Hepatocyte (in vitro differentiated cells): ENCODE results near the gene ANKRD13D. TPM values are rescaled to one million over a fixed set of nuclear protein-coding genes. Genes with fewer than 3 reads are reported as not detected.

Experiments used
- DNase-seq: peaks from one replicate; pipeline ENCODE4 v3.0.0-alpha.2; 2016; ENCODE audit warnings: low spot score
- H2AFZ ChIP-seq: fragments of 200-600 bp; sonication (generic); 2 replicates; pipeline ENCODE4 v1.6.0; 2016; ENCODE audit warnings: antibody characterized with exemption, mild to moderate bottlenecking
- H3K27ac ChIP-seq: fragments of 200-600 bp; sonication (generic); 2 replicates; pipeline ENCODE4 v1.5.1; 2016; ENCODE audit warnings: mild to moderate bottlenecking
- H3K27me3 ChIP-seq: fragments of 200-600 bp; sonication (generic); 2 replicates; pipeline ENCODE4 v1.6.1; 2016
- H3K36me3 ChIP-seq: fragments of 200-600 bp; sonication (generic); replicated peaks from 2 replicates; pipeline ENCODE4 v1.5.1; 2016; ENCODE audit warnings: low read depth; ENCODE audit not compliant: insufficient read depth
- H3K4me1 ChIP-seq: fragments of 200-600 bp; sonication (generic); 2 replicates; pipeline ENCODE4 v1.5.1; 2016; ENCODE audit warnings: mild to moderate bottlenecking, moderate library complexity; ENCODE audit not compliant: insufficient read depth
- H3K4me2 ChIP-seq: fragments of 200-600 bp; sonication (generic); 2 replicates; pipeline ENCODE4 v1.6.0; 2016
- H3K4me3 ChIP-seq: fragments of 200-600 bp; sonication (generic); 2 replicates; pipeline ENCODE4 v1.5.1; 2016; ENCODE audit warnings: mild to moderate bottlenecking
- H3K79me2 ChIP-seq: fragments of 200-600 bp; sonication (generic); 2 replicates; pipeline ENCODE4 v1.6.0; 2017; ENCODE audit warnings: mild to moderate bottlenecking
- H3K9me2 ChIP-seq: fragments of 200-600 bp; sonication (generic); replicated peaks from 2 replicates; pipeline ENCODE4 v1.6.0; 2017; ENCODE audit warnings: mild to moderate bottlenecking; ENCODE audit not compliant: insufficient read depth
- H3K9me3 ChIP-seq: fragments of 200-600 bp; sonication (generic); 2 replicates; pipeline ENCODE4 v1.5.1; 2016; ENCODE audit warnings: low read depth, mild to moderate bottlenecking
- H4K20me1 ChIP-seq: fragments of 200-600 bp; sonication (generic); 2 replicates; pipeline ENCODE4 v1.6.0; 2016; ENCODE audit warnings: mild to moderate bottlenecking; ENCODE audit not compliant: insufficient read depth, poor library complexity, severe bottlenecking
- CTCF ChIP-seq: fragments of 200-600 bp; sonication (generic); IDR thresholded peaks from 2 replicates; pipeline ENCODE4 v1.5.1; 2016; ENCODE audit warnings: antibody characterized with exemption, mild to moderate bottlenecking; ENCODE audit not compliant: poor library complexity
- EZH2 ChIP-seq: fragments of 200-600 bp; sonication (generic); IDR thresholded peaks from 2 replicates; pipeline ENCODE4 v1.6.1; 2016; ENCODE audit warnings: antibody characterized with exemption, mild to moderate bottlenecking, borderline replicate concordance
- EZH2phosphoT487 ChIP-seq: fragments of 200-600 bp; sonication (generic); IDR thresholded peaks from one replicate; pipeline ENCODE4 v1.6.1; 2018; ENCODE audit warnings: antibody characterized with exemption, mild to moderate bottlenecking, low read depth, moderate library complexity; ENCODE audit not compliant: unreplicated experiment, severe bottlenecking
- WGBS: methylation state at CpG from one replicate; pipeline ENCODE4 v1.1.6; 2016; ENCODE audit warnings: low lambda C conversion rate; ENCODE audit errors: missing lambda C conversion rate; 5-methylcytosine and 5-hydroxymethylcytosine counted together
- polyA plus RNA-seq: library from polyadenylated mRNA; unstranded; fragments of >200 nt; fragmentation: Nextera tagmentation; extraction: Ambion mirVana; gene quantifications from 2 replicates; pipeline ENCODE4 v1.2.1, GENCODE V29; 2016
- total RNA-seq: library from RNA; depleted of rRNA; stranded (reverse); fragments of >200 nt; gene quantifications from 2 replicates; pipeline ENCODE4 v1.2.3, GENCODE V29; 2014

The ANKRD13D gene
- total and polyA plus RNA-seq, 2 experiments from 2014 or later = 25.3 to 49.5 TPM

DNA sequence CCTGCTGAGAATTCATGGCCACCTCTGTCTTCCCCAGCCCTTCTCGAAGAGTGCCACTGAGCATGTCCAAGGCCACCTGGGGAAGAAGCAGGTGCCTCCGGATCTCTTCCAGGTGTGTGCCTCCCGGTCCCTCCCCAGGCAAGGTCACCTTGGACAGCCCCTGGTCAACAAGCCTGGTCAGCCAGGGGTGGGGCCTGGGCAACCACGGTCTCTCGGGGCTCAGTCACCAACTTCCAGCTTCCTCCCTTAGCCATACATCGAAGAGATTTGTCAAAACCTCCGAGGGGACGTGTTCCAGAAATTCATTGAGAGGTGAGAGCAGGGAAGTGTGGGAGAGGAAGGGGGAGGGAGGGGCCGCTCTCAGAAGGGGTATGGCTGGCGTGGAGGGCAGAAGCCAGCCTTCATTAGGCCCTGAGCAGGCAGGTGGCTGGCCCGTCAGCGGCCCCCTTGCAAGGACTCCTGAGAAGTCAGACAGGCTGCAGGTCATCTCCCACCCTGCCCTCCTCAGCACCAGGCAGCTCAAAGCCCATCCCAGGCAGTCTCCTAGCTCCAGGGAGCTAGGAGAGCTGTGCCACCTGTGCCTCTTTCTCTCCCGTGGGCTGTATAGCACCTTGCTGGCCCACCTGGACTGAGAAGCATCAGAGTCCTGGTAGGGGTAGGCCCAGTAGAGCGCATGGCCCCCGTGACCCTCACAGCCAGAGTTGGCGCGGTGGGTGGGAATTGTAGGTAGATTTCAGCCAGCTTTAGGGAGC is 9.3 kb upstream of the ANKRD13D start:
- no peak for TF ChIP-seq EZH2phosphoT487
- no peak for TF ChIP-seq EZH2
- TF ChIP-seq CTCF = no peak
- H4K20me1 ChIP-seq = peaks cover 8% of the 10 kb centered on the region
- no peak for DNase-seq
- H3K9me3 ChIP-seq = no peaks in the 10 kb centered on the region
- H3K9me2 ChIP-seq = no peaks in the 10 kb centered on the region
- no peak overlapping the region for H3K4me3 ChIP-seq
- H3K27ac ChIP-seq = no peak overlapping the region
- WGBS = 97% methylated on average over 15 of the region's 17 CpGs
- H3K36me3 ChIP-seq = no peaks in the 10 kb centered on the region
- no peaks in the 10 kb centered on the region for H3K27me3 ChIP-seq
- H3K79me2 ChIP-seq = peaks cover 31% of the 10 kb centered on the region
- no peak overlapping the region for H2AFZ ChIP-seq
- no peak overlapping the region for H3K4me2 ChIP-seq
- H3K4me1 ChIP-seq = no peaks in the 10 kb centered on the region

DNA sequence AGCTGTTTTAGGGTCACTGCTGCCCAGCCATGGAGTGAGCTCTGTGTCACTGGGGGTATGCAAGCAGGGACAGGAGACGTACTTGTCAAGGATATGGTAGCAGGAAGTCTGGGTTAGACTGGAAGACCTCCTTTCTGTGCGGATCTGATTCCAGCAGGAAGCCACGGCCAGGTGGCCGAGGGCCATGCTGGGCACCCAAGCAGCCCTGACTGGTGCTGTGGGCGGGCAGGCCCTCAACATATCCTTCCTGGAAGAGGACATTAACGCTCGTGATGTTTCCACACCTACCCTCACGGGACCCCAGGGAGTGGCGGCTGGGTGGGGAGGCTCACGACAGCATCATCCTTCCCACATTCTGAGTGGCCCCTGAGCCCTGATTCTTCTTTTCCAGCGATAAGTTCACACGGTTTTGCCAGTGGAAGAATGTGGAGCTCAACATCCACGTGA is 8.7 kb upstream of the ANKRD13D start:
- no peak overlapping the region for H3K27ac ChIP-seq
- no peak overlapping the region for H3K4me2 ChIP-seq
- peaks cover 25% of the 10 kb centered on the region for H3K79me2 ChIP-seq
- TF ChIP-seq EZH2phosphoT487 (no peak), CTCF (no peak), EZH2 (no peak)
- H3K27me3 ChIP-seq = no peaks in the 10 kb centered on the region
- H4K20me1 ChIP-seq = peaks cover 8% of the 10 kb centered on the region
- H3K4me1 ChIP-seq = no peaks in the 10 kb centered on the region
- no peak for DNase-seq
- no peak overlapping the region for H3K4me3 ChIP-seq
- H3K36me3 ChIP-seq = no peaks in the 10 kb centered on the region
- 94% methylated on average over 13 of the region's 13 CpGs for WGBS
- no peaks in the 10 kb centered on the region for H3K9me2 ChIP-seq
- no peaks in the 10 kb centered on the region for H3K9me3 ChIP-seq
- no peak overlapping the region for H2AFZ ChIP-seq

- no peaks in the 10 kb centered on the region for H3K27me3 ChIP-seq
- no peaks in the 10 kb centered on the region for H3K36me3 ChIP-seq
- no peak for DNase-seq
- no peaks in the 10 kb centered on the region for H3K9me2 ChIP-seq
- no peak overlapping the region for H3K4me3 ChIP-seq
- H3K27ac ChIP-seq = no peak overlapping the region
- no peaks in the 10 kb centered on the region for H3K4me1 ChIP-seq
- peaks cover 19% of the 10 kb centered on the region for H3K79me2 ChIP-seq
- no peaks in the 10 kb centered on the region for H3K9me3 ChIP-seq
- WGBS = 97% methylated on average over 27 of the region's 31 CpGs
- no peak overlapping the region for H3K4me2 ChIP-seq
- no peak for TF ChIP-seq EZH2phosphoT487
- TF ChIP-seq EZH2 = no peak
- TF ChIP-seq CTCF = no peak
- H2AFZ ChIP-seq = no peak overlapping the region
- peaks cover 2% of the 10 kb centered on the region for H4K20me1 ChIP-seq
These were observed 8.1 kb upstream of the ANKRD13D start for GRCh38 chr11:67280788-67281551.
